ENCODE measurements around the gene DNAJC4.

The DNAJC4 gene

DNA sequence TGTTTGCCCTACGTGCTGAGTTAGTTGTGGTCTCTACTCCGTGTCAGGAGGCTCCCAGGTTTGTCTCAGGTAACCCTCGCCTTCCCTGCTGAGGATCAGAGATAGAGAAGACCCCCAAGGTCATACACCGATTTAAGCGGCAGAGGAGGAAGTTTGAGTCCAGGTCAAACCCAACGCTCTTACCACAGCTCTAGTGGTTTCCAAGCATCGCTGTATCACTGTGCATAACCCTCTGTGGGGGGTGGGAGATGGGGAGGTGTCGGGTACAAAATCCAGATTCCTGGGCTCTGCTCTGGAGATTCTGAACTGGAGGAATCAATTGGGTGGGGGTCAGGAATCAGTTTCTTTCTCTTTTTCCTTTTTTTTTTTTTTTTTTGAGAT is 627 bp downstream of the DNAJC4 start:
- FAIRE-seq, result no peak

DNA sequence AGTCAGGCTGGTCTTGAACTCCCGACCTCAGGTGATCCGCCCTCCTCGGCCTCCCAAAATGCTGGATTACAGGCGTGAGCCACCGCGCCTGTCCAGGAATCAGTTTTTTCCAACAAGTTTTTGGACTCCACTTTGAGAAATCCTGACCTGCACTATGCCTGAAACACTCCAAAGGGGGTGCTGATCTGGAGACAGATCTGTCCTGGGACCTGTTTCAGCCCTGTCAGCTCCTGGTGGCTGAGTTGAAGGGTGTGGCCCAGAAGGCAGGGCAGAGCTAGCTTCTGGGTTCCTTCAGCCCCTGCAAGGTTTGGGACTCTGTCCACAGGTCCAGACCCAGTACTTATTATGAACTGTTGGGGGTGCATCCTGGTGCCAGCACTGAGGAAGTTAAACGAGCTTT is 1.2 kb downstream of the DNAJC4 start:
- FAIRE-seq, result no peak

DNA sequence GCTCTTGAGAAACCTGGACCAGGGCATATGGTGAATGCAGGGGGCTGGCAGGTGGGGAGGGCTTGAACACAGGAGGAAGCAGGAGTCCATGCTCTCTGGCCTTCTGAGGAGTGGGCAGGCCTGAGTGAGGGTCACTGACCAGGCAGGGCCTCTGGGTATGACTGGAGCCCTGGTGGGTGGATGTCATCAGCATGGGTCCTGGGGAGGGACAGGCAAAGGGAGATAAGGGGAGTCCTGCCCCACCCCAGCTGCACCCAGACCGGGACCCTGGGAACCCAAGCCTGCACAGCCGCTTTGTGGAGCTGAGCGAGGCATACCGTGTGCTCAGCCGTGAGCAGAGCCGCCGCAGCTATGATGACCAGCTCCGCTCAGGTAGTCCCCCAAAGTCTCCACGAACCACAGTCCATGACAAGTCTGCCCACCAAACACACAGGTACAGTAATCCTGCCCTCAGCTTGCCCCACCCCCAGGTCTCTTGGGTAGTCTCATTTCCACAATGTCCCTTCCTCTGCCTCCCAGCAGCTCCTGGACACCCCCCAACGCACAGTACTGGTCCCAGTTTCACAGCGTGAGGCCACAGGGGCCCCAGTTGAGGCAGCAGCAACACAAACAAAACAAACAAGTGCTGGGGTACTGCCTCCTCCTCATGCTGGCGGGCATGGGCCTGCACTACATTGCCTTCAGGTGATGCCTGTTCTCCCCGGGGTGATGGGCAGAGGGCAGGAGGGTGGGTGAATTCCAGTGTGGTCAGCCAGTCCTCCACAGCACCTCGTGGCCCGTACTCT is 2.0 kb downstream of the DNAJC4 start:
- FAIRE-seq, result no peak

DNA sequence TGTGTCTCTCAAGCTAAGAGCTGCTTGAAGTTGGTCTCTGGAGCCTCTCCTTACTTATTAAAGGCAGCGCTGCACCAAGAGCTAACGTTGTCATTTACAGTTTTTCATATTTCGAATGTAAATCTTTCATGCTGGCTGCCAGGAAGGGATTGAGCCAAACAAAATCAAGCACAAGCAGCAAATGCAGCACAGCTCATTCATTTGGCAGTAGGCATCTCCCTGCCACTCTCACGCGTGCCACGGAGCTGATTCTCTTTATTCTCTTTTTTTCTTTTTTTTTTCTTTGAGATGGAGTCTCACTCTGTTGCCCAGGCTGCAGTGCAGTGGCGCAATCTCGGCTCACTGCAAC is 2.6 kb downstream of the DNAJC4 start:
- FAIRE-seq, result no peak

DNA sequence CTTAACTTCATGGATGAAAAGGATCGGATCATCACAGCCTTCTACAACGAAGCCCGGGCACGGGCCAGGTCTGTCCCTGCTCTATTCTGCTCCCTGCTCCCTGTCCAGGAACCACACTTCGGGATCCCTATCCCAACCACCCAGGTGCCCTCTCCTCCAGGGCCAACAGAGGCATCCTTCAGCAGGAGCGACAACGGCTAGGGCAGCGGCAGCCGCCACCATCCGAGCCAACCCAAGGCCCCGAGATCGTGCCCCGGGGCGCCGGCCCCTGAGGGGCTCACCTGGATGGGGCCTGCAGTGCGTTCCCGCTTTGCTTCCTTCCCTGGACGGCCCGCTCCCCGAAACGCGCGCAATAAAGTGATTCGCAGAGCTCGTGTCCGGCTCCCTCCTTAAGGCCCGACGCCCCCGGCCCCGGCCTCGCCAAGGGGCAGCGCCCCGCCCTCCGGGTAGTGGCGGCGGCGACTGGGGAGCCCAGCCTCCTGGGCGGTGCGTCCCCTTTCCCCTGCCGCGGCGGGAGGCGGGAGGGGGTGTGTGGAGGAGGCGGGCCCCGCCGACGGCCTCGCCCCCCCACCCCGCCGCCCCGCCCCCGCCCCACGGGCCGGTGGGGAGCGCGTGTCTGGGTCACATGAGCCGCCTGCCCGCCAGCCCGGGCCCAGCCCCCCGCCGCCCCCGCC is 3.7 kb downstream of the DNAJC4 start, which contains the start of gene VEGFB:
TSS of gene VEGFB (plus strand) at position 672 of the 674 bp plus-strand sequence. CDS start 250 bp downstream, outside the sequence.
- FAIRE-seq, result no peak

DNA sequence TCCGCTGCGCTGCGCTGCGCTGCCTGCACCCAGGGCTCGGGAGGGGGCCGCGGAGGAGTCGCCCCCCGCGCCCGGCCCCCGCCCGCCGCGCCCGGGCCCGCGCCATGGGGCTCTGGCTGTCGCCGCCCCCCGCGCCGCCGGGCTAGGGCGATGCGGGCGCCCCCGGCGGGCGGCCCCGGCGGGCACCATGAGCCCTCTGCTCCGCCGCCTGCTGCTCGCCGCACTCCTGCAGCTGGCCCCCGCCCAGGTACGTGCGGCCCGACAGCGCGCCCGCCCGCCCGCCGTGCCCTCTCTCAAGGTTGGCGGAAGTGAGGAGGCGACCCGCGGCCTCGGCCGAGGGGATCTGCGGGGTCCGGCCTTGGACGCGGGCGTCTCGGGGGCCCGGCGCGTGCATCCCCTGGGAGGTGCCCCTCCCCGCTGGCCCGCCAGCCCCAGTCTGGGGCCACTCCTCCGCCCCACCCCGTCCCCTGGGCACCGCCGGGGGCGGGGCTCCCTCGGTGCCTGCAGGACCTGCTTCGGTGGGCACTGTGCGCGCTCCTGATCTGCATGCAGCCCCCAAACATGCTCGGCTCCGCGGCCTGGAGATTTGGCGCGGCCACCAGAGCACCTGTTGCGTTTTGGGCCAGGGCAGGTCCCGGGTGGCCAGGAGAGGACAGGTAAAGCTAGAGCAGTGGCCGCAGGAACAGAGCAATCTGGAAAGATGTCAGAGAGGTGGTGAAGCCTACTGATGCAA is 4.5 kb downstream of the DNAJC4 start:
- FAIRE-seq, result no peak

DNA sequence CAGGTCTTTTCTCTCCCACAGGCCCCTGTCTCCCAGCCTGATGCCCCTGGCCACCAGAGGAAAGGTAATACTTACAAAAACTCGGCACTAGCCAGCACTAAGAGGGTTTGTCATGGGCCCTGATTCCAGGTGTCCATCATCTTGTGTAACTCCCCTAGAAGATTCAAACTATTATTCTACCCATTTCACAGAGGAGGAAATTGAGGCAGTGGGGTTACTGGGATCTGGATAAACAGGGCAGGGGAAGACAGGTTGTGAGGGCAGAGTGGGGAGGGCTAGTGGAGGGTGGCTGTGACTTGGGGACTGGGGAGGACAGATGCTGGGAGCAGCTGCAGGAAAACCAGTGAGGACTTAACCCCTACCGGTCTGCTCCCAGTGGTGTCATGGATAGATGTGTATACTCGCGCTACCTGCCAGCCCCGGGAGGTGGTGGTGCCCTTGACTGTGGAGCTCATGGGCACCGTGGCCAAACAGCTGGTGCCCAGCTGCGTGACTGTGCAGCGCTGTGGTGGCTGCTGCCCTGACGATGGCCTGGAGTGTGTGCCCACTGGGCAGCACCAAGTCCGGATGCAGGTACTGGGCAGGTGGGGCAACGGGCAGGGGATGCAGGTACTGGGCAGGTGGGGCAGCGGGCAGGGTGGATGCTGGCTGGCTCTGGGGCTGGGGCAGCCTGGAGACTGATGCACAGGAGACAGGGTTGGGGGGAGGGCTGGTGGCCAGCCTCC is 5.3 kb downstream of the DNAJC4 start:
- FAIRE-seq, result no peak

DNA sequence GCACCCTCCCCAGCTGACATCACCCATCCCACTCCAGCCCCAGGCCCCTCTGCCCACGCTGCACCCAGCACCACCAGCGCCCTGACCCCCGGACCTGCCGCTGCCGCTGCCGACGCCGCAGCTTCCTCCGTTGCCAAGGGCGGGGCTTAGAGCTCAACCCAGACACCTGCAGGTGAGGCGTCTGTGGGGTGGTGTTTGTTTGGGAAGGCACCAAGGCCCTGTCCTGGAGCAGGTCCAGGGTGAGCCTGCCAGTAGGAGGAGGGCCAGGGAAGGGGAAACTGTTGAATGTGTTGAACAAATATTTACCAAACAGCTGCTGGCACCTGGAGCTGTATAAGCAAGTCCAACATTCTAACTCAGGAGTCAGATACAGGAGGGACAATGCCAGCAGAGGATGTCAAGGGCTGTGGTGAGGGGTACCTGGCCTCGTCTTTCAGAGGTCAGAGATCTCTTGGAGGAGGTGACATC is 7.2 kb downstream of the DNAJC4 start:
- no peak for FAIRE-seq

DNA sequence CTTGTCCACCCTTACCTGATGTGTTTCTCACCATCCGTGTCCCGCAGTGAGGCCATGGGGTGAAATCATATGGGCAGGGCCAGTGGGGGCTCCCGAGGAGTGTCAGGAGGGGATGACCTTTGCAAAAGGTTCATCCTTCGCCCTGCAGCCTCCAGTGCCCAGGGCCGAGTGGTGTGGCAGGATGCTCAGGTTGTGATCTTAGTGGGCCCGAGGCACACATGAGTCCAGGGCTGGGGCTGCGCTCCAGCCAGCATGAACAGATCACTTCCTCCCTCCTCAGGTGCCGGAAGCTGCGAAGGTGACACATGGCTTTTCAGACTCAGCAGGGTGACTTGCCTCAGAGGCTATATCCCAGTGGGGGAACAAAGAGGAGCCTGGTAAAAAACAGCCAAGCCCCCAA is 7.7 kb downstream of the DNAJC4 start:
- no peak for FAIRE-seq

DNA sequence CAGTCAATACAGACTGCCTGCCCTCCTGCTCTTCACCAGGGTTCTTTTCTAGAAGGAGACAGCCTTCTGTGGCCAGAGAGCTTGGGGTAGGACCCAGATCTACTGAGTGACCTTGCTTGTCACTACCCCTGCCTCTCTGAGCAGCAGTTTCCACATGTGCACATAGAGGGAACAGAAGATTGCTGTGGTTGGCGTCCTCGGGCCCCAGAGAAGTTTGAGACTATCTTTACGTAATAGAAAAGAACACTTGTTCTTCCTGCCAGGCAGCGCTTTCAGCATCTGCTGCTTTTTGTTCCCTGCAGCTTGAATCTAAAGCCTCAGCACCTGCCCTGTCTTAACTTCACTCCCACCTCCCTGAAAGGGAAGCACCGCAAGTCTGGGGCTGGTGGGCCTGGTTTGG is 8.7 kb downstream of the DNAJC4 start:
- FAIRE-seq, result no peak

DNA sequence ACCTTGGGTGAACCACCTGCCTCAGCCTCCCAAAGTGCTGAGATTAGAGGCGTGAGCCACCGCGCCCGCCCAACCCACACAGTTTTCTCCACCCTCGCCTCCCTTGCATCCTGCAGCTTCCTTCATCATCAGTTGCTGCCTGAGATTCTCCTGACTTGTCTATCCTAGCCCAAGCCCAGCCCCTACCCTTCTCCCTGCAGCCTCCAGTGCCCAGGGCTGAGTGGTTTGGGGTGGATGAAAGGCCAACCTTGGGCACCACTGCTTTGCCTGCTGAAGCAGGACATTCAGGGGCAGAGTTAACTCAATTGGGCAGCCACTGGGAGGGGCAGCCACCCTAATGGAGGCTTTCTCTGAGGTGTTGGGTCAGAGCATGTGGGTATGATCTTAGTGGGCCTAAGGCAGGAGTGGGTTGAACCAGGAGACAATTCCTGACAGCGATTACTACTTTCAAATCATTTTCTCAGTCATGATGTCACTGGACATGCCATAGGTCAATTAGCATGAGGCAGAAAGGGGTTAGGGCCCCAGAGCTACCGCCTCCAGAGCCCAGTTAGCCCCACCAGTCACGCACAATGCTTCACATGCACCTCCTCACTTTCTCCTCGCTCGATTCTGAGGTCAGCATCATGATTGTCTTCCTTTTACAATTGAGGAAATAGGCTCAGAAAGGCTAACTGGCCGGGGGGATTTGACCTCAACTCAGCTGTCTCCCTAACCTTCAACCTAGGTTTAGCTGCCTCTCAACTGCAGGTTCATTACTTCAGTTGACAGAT is 9.5 kb downstream of the DNAJC4 start:
- FAIRE-seq, result no peak

DNA sequence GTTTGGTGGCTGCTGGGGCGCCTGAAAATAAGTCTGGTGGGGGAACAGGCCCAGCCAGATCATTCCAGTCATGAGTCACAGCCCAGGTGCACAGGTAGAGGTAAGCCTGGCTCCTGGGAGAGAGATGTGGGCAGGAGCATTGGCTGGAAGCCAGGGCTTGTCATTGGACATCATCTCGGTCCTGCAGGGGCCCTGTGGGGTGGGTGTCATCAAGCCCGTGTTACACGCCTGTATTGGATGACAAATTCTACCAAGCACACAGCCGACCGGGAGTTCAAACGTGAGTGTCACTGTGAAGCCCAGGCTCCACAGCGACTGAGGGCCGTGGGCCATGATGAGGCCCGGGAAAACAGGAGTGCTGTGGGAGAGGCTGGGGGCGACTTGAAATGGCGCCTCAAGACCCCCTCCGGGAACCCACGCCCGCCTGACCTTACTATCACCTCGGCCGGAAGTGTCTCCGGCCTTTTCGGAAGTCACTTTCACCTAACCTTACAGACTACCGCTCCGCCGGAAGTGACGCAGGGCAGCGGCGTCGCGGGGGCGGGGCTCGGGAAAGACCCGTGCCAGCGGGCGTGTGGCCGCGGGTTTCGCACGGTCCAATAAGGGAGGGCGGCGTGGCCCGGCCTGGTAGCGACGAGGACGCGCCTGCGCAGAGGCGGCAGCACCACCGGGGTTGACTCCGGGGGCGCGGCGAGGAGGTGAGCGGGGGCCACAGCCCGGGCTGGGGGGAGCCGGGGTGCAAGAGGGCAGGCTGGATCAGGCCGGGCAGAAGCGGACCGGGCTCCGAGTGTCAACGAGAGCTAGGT is 10.3 kb downstream of the DNAJC4 start, which contains the start of gene FKBP2:
TSS of gene FKBP2 (plus strand) at position 661 of the 806 bp plus-strand sequence. CDS start 1,293 bp downstream, outside the sequence.
- no peak for FAIRE-seq

DNA sequence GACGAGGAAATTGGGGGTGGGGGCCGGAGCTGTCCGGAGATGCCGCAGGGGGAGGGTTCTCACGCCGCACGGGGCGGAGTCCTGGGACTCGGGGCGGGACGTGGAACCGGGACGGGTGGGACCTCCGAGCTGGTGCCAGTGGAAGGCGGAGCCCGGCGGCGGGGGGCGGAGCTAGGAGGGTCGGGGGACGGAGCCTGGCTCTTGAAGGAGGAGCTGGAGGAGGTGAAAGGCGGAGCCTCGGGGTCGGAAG is 10.8 kb downstream of the DNAJC4 start:
- FAIRE-seq, result no peak

DNA sequence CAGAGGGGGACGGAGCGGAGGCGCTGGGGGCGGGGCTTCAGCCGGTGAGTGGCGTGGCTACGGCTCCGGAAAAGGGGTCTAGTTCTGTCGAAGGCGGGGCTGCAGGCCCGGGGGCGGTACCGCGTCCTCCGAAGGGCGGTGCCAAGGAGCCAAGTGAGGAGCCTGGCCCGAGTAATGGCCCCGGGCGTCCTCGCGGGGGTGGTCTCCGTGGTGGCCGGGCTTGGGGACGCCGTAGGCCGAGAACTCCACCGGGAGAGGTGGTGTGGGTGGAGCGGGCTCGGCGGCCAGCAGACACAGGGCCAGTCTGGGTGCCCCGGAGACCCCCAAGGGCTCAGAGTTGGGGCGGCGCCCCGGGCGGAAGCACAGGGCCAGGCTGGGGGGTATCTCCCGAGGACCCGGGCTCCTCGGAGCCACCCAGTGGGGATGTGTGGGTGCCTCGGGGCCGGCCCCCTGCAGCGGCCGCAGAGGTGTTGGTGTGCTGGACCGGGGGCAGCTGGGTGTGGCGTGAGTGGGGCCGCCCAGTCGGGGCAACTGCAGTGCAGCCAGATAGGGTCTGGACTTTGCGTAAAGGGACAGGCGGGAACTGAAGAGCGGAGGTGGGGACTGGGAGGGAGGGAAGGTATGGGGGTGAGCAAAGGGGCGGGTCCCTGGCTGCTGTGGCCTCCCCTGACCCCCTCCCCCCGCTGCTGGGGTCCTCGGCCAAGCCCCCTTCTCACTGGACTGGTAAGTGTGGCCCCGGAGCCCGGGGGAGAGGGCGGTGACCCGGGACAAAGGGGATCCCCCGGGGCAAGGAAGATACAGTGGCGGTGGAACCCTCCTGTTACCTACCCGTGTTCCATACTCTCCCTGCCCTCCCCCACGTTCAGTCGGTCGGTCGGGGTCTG is 11.4 kb downstream of the DNAJC4 start:
- no peak for FAIRE-seq

DNA sequence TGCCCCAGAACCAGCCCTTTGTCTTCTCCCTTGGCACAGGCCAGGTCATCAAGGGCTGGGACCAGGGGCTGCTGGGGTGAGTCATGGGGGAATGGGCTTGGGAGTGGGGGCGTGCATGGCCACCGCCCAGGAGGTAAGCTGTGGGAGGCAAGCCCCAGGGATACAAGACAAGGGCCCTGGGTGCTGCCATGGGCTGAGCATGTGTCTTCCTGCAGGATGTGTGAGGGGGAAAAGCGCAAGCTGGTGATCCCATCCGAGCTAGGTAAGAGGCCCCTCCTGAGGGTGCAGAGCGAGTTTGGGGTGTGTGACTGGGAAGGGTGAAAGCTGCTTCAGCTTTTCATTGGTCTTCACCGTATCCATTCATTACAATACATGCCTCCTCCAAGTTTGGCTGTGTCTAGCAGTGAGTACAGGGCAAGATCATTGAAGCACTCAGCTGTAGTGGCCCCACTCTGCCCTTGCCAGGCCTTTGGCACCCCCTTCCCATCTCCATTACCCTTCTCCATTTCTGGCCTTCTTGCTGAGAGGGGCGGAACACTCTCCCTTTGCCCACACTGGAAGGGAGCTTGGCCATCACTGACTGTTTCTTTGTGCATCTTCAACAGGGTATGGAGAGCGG is 13.0 kb downstream of the DNAJC4 start:
- FAIRE-seq, result no peak

DNA sequence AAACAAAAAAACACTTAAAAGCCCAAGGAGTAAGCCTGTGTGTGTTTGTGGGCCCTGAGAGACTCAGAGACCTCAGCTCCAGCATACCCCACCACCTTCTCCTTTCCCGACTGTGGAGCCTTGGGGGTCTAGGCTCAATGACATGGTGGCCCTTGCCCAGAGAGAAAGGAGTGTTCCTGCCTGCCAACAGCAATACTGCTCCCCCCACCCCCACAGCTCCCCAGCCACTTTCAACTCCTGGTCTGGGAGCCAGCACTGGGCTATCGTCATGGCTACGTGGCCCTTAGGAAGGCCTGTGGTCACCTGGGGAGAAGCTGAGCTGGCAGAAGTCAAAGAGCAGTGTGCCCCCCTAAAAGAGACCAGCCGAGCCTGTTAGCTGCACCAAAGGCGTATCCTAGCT is 13.8 kb downstream of the DNAJC4 start:
- FAIRE-seq, result no peak

DNA sequence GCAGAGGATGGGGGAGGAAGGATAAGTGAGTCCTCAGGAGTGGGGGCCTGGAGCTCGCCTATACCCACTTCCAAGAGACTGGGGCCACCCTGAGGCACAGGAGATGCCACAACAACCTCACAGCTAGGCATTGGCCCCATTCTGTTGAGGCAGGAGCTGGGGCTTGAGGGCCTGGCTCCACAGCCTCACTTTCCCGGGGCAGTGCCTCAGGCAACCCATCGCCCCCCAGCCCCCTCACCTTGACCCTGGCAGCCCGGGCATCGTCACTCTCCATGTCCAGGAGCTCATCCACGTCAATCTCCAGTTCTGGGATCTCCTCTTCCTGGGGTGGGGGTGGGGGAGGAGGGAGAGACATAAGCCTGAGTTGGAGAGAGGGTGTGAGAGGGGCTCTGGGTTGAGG is 14.6 kb downstream of the DNAJC4 start:
- FAIRE-seq, result no peak

DNA sequence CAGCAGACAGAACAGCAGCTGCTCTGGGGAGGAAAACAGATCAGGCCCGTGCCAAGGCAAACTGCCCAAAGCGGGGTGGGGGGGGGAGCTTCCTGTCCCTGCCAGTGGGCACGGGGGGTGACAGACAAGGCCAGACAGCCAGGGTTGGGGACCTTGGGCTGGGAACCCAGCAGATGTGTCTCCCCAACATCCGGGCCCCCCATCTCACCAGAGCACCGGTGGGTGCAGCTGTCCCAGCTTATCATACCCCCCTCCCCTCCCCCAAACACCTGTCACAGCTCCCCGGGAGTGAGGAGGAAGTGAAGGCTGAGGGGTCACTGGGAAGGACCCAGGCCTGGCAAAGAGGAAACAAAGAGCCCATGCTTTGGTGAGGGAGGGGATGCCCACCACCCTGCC is 15.1 kb downstream of the DNAJC4 start:
- no peak for FAIRE-seq

DNA sequence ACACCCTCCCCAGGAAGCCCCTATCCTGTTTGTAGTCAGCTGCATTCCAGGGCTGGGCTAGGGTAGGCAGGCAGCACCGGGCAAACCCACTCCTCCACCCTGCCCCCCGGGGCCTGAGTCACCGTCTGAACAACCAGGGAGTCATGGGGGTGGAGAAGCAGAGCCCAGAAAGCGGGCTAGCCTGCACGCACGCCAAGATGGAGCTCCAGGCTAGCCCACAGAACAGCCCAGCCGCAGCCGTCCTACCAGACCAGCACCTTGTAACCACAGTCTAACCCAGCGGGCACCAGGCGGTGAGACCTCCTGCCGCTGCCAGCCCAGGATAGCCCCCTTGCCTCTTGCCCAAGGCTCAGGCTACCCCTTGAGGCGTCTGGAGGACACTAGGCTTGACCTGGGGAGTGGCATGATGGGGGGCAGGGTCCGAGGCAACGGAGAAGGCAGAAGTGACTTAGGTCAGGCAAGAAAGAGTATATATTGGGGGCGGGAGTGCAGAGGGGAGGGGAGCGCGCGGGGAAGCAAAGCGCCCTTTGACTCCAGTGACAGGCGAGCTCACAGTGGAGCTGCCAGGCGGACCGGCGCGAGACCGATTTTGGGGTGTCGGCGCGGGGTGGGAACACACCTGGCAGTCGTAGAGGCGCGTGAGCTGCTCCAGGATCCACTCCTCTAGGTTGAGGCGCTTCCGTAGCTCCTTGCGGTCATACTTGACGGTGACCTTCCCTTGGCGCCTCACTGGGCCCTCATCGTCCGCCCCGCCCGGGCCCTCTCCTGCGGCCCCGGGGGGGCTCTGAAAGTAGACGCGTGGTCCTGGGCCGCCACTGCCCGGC is 15.7 kb downstream of the DNAJC4 start:
- no peak for FAIRE-seq
